Measurements from ENCODE around the gene OTUD7B.

DNA sequence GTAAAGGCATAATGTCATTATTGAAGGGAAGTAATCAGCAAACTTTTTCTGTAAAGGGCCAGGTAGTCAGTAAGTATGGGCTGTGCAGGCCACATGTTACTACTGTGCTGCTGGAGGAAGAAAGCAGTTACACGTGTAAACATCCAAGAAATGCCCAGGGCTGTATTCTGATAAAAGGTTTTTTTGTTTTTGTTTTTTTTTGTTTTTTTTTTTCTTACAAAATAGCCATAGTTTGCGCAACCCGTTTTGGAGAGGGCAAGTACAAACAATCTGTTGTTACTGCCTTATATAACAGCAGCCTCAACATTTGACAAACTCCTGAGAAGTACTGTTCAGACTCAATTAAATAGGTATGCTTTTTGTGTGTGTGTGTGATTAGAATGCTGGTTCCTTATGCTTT is 47.2 kb downstream of the OTUD7B start:
- no peak for TF ChIP-seq CTCF (IDR thresholded peaks at IDR 0.05)
- TF ChIP-seq POLR2AphosphoS5 (IDR thresholded peaks at IDR 0.05): no peak

All from sigmoid colon (tissue), 4 donors.